Lung microvascular endothelial cell (primary cell): ENCODE data around the gene SPDEF. TPM values are rescaled to one million over a fixed set of nuclear protein-coding genes. Genes with fewer than 3 reads are reported as not detected.

ENCODE experiments used
- DNase-seq, 2 donors: peaks; one replicate each; pipeline versions ENCODE4 v3.0.0 to v3.0.0-alpha.2; 2010; ENCODE audit warnings: low read depth in 2 of 2
- total RNA-seq: library from RNA; depleted of rRNA; stranded (reverse); fragments of >200 nt; gene quantifications from 2 replicates; pipeline ENCODE4 v1.2.1, GENCODE V29; 2014

SPDEF gene
- not detected in 2 replicates for total RNA-seq

DNA sequence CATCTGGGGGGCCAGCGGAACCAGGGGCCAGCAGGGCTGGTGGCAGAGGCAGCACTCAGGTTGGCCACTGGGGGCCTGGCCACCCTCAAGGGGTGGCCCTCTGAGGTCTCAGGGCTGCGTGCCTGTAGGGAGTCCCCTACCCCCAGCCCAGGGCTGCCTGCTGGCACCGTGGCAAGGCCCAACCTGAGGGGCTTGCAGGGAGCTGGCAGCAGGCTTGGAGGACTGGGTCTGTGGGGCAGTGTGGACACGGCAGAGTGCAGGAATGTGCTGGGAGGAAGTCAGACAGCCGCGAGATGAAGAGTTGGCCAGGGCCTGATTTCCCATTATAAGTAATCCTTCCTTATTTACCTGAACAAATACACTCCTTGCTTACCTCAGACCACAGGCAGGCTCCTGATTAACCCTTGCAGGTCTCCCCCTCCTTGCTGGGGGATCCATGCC, at the start of gene SPDEF:
Gene SPDEF (minus strand): TSS at position 299 of the 441 bp plus-strand sequence. CDS start 11,874 bp downstream, outside the sequence.
- no peak for DNase-seq

DNA sequence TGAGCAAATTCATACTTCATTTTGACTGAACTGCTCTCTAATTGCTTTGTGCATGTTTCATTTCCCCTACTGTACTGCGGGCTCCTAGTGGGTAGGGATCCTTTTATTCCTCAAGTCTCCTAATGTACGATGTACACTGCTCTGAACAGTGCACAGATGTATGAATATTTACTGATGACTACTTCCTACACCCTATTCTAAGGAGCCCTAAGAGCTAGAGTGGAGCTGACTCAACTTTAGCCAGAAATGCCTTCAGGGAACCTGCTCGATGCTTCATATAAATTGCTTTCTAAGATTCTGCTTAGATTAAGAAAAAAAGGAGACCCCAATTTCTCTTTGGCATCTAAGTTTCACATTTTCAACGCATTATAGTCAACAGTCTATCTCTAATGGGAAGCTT, 47.6 kb upstream of the SPDEF start:
- no peak for DNase-seq

DNA sequence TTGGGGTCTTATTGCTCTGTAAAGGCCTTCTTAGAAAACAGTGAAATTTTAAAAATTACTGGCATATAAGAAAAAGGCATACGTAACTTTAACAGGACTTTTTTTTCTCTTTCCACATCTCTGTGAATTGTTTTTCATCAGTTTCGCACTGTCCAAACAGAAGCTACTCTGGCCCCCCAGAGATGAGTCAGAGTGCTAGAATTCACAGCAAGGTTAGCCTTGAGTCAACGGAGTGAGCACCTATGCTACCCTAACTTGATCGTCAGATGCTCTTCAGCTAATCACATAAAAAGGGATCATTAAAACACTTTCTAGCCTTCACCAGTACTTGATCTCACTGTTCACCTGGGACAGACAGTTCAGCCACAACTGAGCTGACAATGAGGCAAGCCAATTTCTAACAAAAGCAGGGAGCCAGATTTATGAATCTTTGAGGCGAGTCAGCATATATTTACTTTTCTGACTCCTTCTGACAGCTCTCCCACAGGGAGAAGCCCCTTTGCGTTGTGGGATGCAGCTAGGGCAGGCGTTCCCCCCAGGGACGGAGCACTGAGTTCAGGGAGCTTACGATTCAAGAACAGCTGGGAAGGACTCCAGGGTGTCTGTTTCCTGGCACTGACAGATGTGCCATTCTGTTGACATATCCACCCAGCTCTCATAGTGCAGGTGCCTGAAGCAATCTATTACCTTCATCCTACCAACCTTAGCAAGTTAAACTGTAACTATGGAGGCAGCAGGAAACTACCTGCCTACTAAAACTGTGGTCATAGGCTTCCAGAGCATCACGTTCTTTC, 46.4 kb upstream of the SPDEF start:
- no peak for DNase-seq

DNA sequence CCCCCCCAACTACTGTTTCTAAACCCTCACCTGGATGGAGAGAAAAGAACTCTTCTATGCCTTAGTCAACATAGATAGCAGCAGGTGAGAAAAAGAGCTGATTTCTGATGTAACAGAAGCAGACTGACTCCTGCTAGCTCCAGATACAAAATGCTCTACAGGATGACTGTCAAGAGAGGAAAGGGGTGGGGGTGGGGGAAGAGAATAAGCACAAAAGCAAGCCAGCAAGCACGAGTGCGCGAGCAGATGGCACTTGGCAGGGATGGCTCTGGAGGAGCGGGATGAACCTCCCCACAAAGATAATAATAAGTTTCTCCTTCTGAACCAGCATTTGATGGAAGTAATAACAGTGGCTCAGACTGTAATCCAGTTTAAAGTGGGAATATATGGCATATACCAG, 45.6 kb upstream of the SPDEF start:
- DNase-seq: no peak

DNA sequence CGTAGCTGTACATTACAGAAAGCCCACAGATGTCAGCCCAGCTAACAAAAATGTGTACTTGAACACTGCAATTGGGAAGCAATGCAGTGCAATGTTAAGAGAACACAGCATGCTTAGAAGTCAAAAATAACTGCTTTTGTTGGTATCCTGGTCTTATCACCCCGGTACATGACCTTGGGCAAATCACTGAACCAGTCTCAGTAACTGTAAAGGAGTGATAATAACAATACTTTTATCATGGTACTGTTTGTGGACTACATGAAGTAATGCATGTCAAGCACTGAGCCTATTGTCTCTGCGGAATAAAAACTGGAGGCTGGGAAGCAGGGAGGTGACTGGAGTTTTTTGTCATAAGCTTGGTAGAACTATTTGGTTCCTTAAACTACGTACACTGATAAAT, 44.7 kb upstream of the SPDEF start:
- no peak for DNase-seq

DNA sequence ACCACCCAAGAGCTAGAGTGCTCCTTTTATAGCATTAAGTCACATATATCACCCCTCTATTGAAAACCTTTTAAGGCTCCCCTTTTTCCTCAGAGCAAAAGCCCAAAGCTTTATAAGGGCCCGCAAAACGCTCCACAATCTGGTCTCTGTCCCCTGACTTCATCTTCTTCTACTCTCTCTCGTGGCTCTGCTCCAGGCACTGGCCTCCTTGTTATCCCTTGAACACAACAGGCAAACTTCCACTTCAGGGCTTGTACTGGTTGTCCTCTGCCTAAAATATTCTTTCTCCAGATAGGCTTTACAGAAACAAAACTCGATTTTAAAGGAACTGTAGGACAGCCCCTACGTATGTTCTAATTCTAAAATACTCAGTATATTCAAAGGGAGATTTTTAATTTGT, 44.0 kb upstream of the SPDEF start:
- DNase-seq: no peak

DNA sequence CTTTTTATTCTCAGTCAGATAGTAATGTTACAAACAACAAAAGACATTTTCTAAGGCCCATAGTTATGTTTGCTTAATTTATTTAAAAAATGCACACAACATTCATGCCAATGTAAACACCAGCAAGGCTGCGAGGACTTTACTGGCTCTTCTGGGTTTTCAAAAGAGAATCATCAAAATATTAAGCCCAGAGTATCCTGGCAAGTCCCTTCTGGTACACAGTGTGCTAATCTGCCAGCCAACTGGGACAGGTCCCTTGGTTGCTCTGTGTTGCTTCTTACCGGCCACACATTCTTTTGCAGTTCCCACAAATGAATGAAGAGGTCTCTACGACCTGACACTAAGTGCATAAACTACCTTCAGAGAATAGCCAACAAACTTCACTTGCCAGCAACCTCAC, 42.6 kb upstream of the SPDEF start:
- no peak for DNase-seq

DNA sequence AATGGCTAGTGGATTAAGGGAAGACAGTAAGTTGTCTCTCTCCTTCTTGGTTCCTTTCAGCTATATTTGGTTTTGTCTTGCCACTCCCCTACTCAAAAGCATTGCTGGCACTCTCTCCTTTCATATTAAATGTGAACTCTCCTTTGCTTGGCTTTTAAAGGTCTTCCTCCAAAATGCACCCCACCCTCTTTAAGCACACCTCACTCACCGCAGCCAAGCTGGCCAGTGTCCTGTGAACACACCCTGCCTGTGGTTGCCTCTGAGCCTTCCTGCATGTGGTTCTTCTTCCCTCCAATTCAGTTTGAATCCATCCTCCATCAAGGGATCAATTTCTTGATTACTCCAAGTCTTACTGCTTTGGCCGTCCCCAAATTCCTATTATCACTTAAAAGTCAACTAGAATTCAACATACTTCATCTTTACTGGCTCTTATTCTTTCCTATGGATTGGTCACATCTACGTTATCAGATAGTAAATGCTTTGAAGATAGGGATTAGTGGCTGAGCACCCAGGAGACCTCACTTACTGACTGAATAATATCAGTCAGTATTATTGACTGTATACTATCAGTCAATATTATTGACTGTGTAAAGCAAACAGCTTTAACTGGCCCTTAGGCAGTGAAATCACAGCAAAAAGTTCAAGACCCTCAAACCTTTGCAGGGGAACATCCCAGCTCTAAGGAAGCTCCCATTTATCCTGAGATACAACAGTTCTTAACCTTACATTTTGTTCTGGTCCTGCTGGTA, 41.6 kb upstream of the SPDEF start:
- DNase-seq: no peak

DNA sequence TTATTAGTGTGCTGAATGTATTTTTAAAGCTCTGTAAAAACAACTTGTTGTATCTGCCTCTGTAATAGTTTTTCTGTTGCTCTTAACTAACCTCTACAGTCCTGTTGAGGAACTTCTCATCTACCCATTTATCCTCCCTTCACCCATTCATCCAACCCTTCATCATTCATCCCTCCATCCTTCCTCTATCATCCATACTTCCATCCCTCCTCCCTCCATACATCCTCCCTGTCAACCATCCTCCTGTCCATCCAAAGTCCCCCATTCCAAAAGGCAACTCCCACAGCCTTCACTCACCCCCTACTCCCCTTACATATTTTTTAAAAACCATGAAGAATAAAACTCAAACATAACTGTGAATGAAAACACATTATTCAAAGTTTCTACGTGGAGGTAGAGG, 40.7 kb upstream of the SPDEF start:
- DNase-seq: no peak

DNA sequence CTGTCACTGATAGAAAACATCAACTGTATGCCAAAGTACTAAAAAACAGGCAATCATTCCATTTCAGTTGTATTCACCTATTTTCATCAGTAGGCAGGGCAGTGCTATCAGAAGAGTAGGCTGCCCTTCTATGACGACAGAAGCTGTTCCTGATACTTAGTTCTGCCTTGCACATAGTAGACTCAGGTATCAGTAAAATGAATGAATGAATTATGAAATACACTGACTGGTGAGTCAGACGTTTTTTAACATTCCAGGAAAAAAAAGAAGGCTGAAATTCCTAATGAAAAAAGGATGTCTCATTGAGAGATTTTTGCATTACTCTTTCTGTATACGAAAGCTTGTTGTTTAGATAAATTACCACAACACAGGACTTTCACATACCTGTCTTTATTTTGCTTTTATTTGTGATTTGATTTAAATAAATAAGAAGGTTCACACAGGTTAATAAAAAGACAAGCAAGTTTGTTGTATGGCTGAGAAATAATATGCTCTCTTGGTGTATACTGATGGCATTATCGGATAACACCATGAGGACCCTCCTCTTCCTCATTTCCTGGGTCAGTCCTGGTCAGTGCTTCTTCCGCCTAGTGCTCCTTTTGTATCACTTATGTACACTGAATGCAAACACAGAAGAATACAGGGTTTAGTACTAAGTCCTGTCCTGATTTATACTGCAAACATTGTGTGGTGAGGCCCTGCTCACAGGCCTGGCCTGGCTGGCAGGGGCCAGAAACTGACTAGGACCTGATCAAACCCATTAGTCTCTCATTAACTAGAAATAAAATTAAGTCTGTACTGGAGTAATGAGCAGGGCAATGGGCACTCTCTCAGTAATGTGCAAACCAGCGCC, 39.4 kb upstream of the SPDEF start:
- DNase-seq: no peak

DNA sequence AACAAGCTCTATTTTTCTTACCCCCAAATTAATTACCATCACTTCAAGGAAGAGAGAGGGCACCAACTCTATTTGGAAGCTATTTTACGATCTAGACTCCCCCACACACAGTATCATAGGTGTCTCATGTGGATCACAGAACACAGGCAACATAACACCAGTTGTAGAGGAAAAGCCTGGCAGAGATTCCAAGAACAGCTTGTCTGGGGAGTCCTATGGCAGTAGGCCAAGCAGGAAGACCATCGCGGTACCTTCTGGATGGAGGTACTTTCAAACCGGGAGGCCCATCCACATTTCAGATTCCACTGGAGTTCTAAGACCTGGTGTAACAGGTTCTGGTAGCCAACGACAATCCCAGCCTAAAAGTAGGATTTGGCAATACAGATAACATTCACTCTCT, 37.6 kb upstream of the SPDEF start:
- DNase-seq: peak; percentile 12 to 13

DNA sequence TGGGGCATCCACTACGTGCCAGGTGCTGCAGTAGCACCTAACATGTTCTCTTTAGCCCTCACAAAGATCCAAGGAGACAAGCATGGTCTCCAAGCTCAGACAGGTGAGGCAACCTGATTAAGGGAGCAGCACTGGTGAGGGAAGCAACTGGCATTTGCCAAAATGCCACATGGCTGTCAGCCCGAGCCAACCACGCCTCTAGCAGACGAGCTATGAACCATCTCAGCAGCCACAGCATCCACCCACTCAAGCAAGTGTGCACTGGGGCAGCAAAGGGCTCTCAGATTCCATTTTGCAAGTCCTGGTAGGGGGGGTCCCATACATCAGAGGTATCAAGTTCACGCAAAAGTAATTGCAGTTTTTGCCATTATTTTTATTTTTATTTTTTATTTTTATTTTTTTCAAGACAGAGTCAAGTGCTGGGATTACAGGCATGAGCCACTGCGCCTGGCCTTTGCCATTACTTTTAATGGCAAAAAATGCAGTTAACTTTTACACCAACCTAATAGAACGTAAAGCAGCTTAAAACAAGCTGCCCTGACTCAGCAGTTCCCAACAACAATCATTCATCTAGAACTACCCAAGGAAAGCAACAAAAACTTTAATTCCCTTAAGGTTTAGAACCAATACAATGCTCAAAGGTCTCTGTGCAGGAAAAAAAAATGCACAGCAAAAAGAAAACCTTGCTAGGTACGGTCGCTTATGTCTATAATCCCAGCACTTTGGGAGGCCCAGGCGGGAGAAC, 36.3 kb upstream of the SPDEF start:
- no peak for DNase-seq

DNA sequence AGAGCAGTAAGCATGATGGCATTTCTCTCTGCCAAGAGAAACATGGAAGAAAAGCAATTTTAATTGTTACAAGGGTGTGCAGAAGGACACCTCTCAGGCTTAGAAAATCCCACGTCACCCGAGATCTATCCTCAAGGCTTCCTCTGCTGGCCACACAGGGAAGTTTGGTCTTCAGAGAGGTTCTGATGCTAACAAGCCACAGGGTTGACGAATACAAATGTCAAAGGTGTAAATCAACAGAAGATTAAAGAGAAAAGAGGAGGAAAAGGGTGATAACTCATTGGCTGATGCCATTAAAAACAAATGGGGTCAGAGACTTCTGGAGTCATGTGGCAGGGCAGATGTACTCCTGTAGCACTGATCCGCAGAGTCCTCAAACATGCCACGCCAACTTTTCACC, 33.6 kb upstream of the SPDEF start:
- DNase-seq: no peak

DNA sequence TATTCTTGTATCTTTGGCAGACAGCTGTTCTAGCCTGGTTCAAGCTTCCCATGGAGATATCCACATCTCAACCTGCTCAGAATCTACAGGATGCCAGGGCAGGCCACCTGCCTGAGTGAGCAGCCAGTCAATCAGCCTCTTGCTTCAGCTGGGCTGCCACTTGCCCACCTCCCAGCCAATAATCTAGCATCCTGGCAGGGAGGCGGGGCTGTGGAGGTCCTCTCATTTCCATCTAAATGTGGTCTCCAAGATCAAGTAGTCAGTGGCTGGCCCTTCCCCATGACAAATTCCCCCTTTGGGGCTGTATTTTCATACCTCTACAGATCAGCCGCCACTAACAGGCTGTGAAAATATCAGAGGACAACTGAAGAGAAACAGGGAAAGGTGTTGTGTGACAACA, 33.0 kb upstream of the SPDEF start:
- DNase-seq: no peak

DNA sequence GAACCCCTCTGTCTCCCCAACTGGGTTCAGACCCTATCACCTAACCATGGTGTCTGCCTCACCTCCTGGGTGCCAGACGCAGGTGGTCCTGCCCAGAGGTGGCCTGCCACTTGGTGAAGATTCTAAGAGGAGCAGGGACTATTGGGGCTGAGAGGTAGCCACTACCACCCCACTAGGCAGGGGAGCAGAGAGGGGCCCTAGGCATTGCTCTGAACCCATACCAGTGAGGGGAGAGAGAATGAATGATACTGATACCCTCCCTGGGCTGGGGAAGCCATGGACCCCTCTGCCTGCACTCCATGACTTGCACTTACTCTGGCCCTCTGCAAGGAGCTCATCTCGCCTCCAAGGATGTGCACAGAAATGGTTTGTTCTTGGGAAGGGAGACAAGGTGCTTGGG, 31.7 kb upstream of the SPDEF start:
- DNase-seq: no peak

DNA sequence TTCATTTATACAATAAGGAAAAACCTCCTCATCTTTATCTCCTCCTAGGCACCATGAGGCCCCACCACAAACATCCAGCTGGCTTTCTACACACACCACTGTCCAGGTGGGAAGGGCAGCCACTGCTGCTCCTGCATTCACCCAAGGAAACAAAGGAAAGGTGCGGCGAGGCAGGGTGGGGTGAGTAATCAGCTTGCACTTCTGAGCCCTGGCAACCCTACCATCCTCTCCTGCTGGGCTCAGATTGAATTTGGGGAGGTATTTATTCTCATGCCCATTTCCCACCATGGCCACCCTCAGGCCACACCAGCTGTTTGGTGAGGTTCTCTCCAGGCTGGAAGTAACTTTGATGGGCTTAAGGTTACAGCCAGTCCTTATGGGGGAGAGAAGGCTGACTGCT, 31.2 kb upstream of the SPDEF start:
- DNase-seq: no peak

DNA sequence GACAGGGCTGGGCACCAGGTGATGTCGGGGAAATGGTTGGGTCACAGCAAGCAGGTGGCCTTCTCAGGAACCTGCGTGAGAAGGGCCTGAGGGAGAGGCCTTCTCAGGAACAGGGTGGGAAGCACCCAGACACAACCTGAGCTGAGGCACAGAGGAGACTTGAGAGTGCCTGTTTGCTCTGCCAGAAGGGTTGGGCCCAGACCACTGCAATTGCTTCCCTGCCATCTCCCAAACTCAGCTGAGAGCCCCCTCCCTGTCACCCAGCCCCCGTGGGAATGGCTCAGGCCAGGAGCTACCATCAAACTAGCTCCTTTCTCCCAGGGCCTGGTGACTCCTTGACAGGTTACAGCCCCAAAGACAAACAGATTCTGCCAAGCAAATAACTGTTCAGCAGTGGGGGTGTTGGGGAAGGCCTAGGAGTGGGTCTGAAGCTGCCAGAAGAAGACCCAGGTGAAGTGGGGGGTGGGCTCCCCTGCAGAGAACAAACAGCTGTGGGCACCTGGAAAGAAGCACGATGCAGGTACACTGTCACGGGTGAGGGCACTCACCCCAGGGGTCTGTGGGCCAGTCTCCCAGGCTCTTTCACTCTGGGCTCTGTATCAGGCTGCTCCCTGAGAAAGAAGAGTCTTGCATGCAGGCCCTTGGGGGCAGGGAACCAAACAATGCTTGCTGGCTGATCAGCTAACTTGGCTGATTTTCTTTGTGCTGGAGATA, 30.4 kb upstream of the SPDEF start:
- no peak for DNase-seq

DNA sequence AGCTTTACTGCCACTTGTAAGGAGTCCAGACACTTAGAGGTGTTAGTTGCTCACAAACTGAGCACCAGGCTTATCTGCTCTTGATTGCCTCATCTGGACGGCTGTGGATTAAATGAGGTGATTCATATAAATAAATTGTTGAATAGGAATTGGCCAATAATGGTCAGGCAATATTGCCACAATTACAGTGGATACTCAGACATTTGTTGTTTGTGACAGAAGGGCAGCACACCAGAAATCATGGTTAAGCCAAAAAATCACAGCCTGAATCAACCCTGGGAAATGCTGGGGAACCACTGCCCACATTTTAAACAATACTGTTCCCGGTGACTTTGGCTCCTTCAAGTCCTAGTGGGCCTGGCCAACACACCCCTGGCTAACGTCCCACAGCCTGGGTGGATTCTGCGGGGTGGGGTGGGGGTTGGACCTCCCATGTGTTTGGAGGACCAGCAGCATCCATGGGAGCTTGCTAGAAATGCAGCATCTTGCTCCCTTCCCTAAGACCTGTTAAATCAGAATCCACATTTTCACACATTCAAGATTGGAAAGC, 29.5 kb upstream of the SPDEF start:
- peak in 1 of 2 donors; percentile 20 for DNase-seq

DNA sequence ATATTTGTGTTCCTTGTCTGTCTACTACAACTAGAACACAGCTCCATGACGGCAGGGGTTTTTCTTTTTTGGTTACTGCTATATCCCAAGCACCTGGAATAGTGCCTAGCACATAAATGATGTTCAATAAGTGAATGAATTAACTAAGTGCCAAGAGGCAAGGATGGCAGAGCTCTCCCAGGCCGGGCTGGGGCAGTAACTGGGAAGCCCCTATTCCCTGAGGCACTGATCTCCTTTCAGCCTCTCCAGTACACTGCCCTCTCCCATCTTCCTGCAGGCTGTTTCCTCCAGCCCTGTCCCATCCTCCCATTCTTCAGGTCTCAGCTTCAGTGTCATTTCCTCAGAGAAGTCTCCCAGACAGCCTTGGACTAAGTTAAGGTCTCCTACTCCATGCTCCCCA, 29.0 kb upstream of the SPDEF start:
- DNase-seq: no peak

DNA sequence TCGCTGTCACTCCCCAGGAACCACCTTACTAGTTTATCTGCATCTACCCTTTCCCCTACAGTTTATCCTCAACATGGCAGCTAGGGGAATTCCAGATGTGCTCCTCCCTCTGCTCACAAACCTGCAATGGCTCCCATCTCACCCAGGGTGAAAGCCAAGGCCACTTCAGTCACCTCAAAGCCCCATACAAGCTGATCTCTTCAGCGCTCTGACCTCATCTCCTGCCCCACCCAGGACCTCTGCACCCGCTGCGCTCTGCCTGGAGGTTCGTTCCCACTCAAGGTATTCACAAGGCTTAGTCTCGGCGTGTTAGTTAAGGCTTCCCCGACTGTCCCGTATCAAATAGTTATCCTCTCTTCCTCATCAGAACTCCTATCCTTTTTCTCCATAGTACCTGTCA, 28.6 kb upstream of the SPDEF start:
- no peak for DNase-seq
